HG03457 (cell line): ENCODE measurements around the gene APOBEC3A.
"Not testable (repeated sequence)": the region's sequence is repeated elsewhere in the genome, so short reads cannot be mapped to it uniquely, and the experiment has no call there.

Experiments
- ATAC-seq: cut with Tn5 transposase; IDR thresholded peaks from one replicate; pipeline ENCODE4 v1.9.1; 2021; ENCODE audit warnings: moderate number of reproducible peaks; ENCODE audit not compliant: unreplicated experiment

Gene APOBEC3A

GRCh38 chr22:38957808-38958650, 620 bp downstream of the APOBEC3A start:
- no peak for ATAC-seq

DNA sequence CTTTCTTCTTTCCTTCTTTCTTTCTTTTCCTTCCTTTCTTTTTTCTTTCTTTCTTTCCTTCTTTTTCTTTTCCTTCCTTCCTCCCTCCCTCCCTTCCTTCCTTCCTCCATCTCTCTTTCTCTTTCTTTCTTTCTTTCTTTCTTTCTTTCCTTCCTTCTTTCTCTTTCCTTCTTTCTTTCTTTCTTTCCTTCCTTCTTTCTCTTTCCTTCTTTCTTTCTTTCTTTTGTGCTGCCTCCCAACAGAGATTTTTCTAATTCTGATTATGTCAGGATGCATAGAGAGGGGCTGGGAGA, 1.2 kb downstream of the APOBEC3A start:
- ATAC-seq = not testable (repeated sequence)

DNA sequence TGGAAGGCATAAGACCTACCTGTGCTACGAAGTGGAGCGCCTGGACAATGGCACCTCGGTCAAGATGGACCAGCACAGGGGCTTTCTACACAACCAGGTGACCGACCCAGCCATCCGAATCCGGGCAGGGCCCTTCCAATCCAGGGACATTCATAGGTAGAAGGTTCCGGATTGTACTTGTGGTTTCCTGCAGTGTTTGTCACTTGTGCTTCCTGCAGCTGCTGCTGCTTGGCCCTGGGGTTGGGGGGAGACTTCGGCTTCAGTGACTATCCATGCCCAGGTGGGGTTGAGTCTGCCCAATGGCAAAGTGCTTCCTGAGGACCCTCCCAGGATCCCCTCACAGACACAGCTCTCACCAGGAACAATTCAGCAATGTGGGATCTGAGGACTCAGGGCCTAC, 2.2 kb downstream of the APOBEC3A start:
- ATAC-seq = no peak

DNA sequence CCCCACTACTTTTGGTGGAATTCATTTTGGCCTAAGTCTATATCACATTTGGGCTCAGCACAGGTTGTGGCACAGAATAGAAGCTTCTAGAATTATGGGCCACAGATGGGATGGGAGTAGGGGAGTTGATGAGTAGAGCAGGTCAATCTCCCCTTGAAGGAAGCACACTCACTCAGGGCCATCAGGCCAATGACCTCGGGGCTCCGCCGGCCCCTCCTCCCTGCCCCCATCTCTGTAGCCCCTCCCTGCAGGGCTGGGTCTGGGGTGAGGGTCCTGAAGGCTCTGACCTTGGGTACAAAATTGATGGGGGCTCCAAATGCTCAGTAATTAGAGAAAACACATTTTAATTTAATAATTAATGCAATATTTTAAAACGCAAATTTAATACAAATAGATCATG, 3.3 kb downstream of the APOBEC3A start:
- ATAC-seq = not testable (repeated sequence)

DNA sequence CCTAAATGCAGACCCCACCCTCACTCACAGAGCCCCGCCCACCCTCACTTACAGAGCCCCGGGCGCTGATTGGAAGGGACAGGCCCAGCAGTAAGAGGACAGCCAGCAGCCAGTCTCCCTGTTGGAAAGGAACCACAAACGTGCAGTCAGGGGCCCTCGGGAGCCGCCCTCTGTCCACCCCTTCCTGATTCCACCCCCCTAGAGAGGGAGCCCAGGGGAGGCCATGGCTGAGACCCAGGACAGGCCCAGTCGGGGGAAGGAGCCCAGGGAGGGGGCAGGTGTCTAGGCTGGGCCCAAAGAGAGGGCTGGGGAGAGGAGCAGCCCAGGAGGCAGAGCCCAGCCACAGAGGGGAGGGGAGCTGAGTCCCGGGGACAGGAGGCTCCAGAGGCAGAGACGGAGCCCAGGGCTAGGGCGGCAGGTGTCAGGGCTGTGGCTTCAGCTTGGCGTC, 5.9 kb downstream of the APOBEC3A start:
- ATAC-seq = not testable (repeated sequence)

DNA sequence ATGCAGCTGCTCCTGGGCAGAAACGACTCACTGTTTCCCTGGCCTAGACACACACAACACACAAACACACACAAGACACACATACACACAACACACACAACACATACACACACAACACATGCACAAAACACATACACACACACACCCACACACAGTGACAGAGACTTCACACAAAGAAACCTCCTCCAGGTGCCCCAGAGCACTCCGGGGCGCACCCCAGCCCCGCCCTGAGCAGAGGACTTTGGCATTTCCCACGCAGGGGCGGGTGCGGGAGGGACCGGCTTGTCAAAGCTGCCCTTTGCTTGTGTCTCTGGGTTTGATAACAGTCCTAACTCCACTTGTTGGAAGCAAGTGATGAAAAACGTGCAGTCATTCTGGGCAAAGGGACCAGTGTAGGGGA, 6.5 kb downstream of the APOBEC3A start:
- ATAC-seq = no peak

DNA sequence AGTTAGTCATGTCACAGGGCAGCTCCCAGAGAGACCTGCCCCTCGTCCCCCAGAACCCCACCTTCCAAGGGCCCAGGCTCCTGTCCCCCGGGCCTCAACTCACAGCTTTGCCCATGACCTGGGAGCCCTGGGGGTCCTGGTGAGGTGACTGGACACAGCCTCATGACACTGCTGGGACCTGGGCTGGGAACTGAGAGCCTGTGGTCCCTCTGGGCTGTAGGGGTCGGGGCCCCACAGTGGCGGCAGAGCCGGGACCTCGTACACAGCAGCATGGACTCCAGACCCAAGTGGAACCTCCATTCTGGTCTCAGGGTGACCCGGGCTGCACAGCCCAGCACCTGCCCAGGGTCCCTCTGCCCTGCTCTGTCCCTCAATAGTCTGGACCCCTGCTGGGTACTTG, 6.9 kb downstream of the APOBEC3A start:
- ATAC-seq = no peak

GRCh38 chr22:38964989-38965388, 7.6 kb downstream of the APOBEC3A start:
- no peak for ATAC-seq

- no peak for ATAC-seq
These were observed 8.4 kb downstream of the APOBEC3A start for GRCh38 chr22:38965614-38966379.

GRCh38 chr22:38966380-38966702, 8.9 kb downstream of the APOBEC3A start:
- no peak for ATAC-seq

- ATAC-seq = no peak
These were observed 9.5 kb downstream of the APOBEC3A start for GRCh38 chr22:38966942-38967341.

DNA sequence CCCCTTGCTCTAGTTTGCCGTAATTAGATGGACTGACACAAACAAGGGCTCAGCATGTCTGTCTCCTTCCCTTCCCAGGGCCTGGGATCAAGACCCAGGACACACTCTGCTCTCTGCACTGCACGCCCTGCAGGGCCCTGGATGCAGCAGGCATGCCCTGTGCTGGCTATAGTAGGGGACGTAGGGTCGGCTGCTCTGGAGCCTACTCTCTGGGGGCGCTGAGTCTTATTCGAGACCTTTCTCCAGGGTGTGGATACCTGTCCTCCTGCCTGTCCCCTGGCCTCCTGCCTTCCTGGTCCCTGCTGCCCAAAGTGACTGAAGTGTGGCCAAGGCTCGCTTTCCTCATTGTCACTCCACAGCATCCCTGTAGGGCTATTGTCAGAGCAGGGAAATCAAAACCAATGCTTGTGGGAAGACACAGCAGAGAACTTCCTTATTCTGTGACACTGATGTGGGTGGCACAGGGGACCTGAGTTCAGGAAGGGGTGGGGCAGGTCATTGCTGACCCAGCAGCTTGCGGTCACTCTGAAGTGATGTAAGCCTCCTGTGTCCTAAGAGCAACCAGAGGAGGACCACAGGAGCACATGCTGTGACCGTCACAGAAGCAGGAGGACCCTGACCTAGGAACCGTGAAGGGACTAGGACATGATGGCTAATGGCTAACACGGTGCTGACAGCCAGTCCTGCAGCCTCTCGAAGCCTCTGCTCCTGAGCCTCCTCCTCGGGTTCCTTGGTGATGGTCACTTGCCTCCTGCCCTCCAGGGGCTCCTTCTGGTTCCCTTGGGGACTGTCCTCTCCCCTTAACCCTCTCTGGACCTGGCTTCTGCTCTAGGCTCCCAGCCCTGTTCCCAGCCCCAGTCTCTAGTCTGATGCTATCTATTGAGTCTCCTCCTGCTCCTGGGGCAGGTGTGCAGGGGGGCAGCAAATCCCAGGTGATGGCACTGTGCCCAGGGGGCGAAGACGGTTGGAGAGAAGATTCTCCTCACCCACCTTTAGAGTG, 10.3 kb downstream of the APOBEC3A start:
- no peak for ATAC-seq

DNA sequence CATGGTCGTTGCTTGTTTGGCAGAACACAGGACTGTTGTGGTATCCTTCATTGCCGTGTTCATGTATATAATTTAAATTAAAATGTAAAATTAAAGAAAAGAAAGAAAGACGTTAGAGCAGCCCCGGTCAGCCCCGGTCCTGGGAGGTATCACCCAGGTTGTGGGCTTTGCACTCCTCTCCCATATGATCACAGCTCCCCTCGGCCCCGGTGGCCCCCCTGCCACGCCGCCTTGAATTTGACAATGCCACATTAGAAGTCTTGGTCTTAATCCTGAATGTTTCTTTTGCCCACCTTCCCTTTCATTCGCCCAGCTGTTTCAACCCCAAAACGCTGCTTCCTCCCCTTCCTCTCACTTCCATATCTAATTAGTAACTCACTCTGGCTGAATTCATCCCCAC, 11.4 kb downstream of the APOBEC3A start:
- no peak for ATAC-seq

- ATAC-seq = no peak
These were observed 13.1 kb downstream of the APOBEC3A start for GRCh38 chr22:38970551-38970950.

DNA sequence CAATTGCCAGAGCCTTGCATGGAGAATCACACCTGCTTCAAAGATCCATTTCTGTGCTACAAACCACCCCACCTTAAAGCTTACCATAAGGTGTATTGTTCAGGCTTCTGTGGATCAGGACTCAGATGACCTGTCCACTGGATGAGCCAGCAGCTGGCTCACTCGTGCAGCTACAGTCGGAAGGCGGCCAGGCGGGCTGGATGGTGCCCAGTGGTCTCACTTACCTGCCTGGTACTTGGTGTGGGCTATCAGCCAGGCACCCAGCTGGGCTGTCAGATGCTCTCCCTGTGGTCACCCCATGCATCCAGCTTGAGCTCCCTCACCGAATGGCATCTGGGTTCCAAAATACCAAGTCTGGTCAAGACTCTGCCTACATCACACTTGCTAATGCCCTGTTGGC, 13.8 kb downstream of the APOBEC3A start:
- no peak for ATAC-seq

GRCh38 chr22:38971791-38972190, 14.4 kb downstream of the APOBEC3A start:
- ATAC-seq = no peak

DNA sequence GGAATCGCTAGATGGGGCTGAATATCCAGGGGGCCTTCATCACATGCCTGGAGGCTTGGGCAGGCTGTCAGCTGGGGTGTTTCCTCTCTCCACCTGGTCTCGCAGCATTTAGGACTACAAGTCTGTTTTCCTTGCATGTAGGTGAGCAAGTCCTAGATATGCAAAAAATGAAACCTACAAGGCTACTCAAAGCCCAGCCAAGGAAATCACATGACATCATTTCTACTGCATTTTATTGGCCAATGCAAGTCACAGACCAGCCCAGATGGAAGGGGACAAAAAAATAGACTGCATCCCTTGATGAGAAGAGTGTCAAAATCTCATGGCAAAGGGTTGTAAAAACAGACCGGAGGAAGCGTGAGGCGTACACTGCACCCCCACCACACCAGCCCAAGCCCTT, 15.1 kb downstream of the APOBEC3A start:
- ATAC-seq = no peak

DNA sequence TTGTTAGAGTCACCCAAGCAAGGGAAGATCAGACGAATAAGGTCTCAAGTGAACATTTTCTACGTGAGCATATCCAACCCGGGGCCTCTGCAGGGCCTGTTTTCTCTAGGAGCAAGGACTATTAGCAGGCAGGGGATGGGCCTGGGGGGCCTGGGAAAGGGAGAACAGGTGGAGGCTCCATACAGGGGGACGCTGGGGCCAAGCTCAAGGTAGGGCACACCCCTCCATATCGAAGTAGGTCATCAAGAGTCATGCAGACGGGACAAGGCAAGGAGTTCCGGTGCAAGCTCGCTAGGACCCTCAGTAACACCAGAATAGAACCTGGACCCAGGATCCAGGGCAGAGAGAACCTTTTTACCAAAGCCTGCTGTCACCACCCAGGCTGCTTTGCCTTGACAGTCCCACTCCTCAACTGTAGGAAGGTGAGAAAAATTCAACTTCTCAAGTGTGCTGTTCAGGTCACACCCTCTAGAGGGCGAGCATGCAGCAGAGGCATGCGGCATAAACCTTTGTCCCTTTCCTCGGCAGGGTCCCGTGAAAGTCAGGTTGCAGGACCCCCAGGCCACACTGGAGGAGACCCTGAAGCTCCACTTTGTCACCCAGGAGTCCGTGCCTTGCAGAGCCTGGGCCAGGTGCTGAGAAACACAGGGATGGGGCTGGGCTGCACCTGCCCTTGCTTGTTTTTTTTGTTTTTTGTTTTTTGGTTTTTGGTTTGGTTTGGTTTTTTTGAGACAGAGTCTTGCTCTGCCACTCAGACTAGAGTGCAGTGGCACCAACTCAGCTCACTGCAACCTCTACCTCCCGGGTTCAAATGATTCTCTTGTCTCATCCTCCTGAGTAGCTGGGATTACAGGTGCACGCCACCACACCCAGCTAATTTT, 16.1 kb downstream of the APOBEC3A start:
- ATAC-seq = no peak

GRCh38 chr22:38974170-38974825, 16.9 kb downstream of the APOBEC3A start:
- no peak for ATAC-seq

DNA sequence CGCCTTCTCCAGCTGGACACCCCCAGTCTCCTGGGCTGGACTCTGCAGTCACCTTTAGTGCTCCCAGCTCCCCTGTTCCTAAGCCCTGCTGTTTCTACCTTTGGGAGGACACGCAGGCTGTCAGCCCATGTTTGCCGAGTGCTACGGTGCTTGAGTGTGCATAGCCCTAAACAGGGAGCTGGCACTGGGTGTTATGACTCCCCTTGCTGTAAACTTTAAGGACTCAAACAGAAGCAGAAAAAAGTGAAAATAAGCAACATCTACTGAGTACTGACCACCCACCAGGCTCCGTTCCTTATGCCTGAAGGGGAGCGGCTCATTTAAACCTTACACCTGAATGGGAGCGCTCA, 17.4 kb downstream of the APOBEC3A start:
- ATAC-seq = no peak
